Prostate gland (tissue), 2 donors: ENCODE results near the gene RBM38.

Experiments used
- POLR2A ChIP-seq: fragments of 450-650 bp; IDR thresholded peaks from one replicate; pipeline ENCODE4 v1.6.1; 2016; ENCODE audit warnings: antibody characterized with exemption, mild to moderate bottlenecking
- POLR2AphosphoS5 ChIP-seq: sonication (generic); formaldehyde crosslinking; IDR thresholded peaks from one replicate; pipeline ENCODE4 v1.6.1; 2017; ENCODE audit warnings: antibody characterized with exemption
- TF ChIP-seq, protein P1 (sequence below), 4 experiments: fragments of 200-600 bp in 2 of 4; fragments of 450-650 bp in 2 of 4; sonication (generic) in 2 of 4; IDR thresholded peaks; 1 replicate in 3 of 4; 2 replicates in 1 of 4; pipeline ENCODE4 v1.5.1; 2016 to 2019; ENCODE audit warnings: antibody characterized with exemption in 4 of 4, mild to moderate bottlenecking in 2 of 4, moderate library complexity in 2 of 4

DNA sequence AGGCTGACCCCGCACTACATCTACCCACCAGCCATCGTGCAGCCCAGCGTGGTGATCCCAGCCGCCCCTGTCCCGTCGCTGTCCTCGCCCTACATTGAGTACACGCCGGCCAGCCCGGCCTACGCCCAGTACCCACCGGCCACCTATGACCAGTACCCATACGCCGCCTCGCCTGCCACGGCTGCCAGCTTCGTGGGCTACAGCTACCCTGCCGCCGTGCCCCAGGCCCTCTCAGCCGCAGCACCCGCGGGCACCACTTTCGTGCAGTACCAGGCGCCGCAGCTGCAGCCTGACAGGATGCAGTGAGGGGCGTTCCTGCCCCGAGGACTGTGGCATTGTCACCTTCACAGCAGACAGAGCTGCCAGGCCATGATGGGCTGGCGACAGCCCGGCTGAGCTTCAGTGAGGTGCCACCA lies 16.4 kb downstream of the RBM38 start:
- TF ChIP-seq, protein P1, sequence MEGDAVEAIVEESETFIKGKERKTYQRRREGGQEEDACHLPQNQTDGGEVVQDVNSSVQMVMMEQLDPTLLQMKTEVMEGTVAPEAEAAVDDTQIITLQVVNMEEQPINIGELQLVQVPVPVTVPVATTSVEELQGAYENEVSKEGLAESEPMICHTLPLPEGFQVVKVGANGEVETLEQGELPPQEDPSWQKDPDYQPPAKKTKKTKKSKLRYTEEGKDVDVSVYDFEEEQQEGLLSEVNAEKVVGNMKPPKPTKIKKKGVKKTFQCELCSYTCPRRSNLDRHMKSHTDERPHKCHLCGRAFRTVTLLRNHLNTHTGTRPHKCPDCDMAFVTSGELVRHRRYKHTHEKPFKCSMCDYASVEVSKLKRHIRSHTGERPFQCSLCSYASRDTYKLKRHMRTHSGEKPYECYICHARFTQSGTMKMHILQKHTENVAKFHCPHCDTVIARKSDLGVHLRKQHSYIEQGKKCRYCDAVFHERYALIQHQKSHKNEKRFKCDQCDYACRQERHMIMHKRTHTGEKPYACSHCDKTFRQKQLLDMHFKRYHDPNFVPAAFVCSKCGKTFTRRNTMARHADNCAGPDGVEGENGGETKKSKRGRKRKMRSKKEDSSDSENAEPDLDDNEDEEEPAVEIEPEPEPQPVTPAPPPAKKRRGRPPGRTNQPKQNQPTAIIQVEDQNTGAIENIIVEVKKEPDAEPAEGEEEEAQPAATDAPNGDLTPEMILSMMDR (IDR thresholded peaks at IDR 0.05): no peak
- TF ChIP-seq POLR2A: no peak
- TF ChIP-seq POLR2AphosphoS5: no peak
